Dermis lymphatic vessel endothelial cell (primary cell): ENCODE data around the gene CGAS. TPM values are rescaled to one million over a fixed set of nuclear protein-coding genes. Genes with fewer than 3 reads are reported as not detected.

Experiments used
- total RNA-seq: library from RNA; depleted of rRNA; stranded (reverse); fragments of >200 nt; gene quantifications from 2 replicates; pipeline ENCODE4 v1.2.1, GENCODE V29; 2014

Gene CGAS
- total RNA-seq: 0.69 and 0.98 TPM in 2 replicates

DNA sequence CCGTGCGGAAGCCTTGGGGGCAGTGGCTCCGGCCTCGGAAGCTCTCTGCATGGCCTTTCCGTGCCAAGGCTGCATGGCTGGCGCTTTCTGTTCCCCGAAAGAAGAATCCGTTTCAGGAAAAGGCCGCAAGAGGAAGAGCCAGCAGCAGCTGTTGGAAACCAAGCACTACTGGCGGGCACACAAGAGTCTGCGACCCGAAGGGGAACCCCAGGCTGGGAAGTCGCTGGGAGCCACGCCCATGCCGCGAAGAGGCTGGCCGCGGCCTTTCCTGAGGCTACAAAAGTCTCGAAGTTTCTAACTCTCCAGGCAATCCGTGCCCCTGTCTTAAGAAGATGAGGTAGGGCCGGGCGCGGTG lies at the start of gene CGAS:
TSS of gene CGAS (minus strand) at position 191 of the 355 bp plus-strand sequence. CDS start at position 75, 116 bp downstream.

DNA sequence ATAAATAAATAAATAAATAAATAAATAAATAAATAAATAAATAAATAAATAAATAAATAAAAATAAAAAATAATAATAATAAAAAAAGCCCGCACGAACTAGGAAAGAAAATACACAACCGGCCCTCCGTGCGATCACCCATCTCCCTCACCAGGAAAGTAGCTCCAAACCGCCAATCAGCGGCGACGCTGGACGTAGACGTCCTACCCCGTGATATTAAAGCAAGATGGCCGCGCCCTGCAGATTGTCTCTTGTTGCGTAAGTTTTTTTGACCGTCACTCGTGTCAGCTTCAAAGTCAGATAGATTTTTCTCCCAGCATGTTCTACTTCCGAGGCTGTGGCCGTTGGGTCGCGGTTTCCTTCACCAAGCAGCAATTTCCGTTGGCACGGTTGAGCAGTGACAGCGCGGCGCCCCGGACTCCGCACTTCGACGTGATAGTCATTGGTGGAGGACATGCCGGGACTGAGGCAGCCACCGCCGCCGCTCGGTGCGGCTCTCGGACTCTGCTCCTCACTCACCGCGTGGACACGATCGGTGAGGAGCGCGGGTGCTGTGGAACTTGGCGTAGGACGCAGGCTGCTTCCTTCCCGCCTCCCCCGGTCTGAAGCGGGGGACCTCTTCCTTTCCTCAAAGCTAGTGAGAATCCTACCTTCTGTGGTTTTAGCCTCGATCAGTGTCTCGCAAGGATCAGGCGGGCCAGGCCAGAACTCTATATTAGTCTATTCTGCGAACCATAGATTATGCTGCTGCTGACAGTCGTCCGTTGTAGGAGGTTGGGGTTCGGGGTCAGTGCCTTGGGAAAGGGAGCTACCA lies 9.6 kb upstream of the CGAS start, which contains the start of gene MTO1:
TSS of gene MTO1 (plus strand) at position 201 of the 814 bp plus-strand sequence. CDS start at position 319, 118 bp downstream.

DNA sequence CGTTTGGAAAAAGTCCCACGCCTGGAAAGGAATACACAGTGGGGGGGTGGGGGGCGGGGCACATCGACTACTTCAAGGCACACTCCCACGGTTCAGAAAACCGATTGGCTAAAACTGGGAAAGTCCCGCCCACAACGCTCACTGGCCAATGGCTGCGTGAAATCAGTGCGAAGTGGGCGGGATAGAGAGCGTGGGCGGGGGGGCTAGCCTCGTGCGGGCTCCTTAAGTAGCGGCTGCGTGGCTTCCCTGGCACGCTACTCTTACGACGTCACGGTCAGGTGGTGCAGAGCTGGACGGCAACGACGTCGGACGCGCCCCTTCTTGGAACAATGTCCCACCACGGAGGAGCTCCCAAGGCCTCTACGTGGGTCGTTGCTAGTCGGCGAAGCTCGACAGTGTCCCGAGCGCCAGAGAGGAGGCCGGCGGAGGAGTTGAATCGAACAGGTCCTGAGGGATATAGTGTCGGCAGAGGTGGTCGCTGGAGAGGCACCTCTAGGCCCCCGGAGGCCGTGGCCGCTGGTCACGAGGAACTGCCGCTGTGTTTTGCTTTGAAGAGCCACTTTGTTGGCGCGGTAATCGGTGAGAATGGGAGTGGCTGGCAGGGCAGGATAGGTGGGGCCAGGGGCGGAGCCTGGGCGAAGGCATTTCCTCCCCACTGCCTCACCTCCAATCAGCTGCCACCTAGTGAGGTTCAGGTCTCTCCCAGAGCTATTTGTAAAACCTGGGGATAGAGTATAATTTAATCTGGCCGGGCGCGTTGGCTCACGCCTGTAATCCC lies 57.3 kb downstream of the CGAS start, which contains the start of gene DDX43:
TSS of gene DDX43 (plus strand) at position 252 of the 778 bp plus-strand sequence. CDS start at position 330, 78 bp downstream.

Other genes starting within 250 kb of the CGAS start
- gene KHDC1L, start 226.8 kb downstream of the CGAS start, total RNA-seq: not detected in 2 replicates
- gene KHDC1, start 189.1 kb downstream of the CGAS start, total RNA-seq: under 0.01 and 0.09 TPM in 2 replicates
- not detected in 2 replicates for gene DPPA5, start 98.0 kb downstream of the CGAS start, total RNA-seq
- gene KHDC3L, start 89.6 kb downstream of the CGAS start, total RNA-seq: not detected in 2 replicates
- 0.22 TPM in 1 of 2 replicates, not detected in the other for gene OOEP, start 82.4 kb downstream of the CGAS start, total RNA-seq
- 0.33 TPM in 1 of 2 replicates, not detected in the other for gene DDX43, start 57.5 kb downstream of the CGAS start, total RNA-seq
- gene MTO1, start 9.4 kb upstream of the CGAS start, total RNA-seq: 22.1 and 27.2 TPM in 2 replicates
- 28,755 and 30,765 TPM in 2 replicates for gene EEF1A1, start 68.7 kb upstream of the CGAS start, total RNA-seq
- gene SLC17A5, start 201.7 kb upstream of the CGAS start, total RNA-seq: 19.5 and 40.3 TPM in 2 replicates
- gene CD109, start 243.9 kb upstream of the CGAS start, total RNA-seq: 3.8 and 3.9 TPM in 2 replicates